Uterus (tissue), 4 donors: Measurements from ENCODE around the gene KCNJ14. TPM values are rescaled to one million over a fixed set of nuclear protein-coding genes. Genes with fewer than 3 reads are reported as not detected.

ENCODE experiments used
- DNase-seq, 2 donors: peaks; one replicate each; pipeline ENCODE4 v3.0.0-alpha.2; 2019 to 2020
- H3K27ac ChIP-seq, 2 donors: fragments of 200-600 bp; sonication (generic); 1 replicate in 1 of 2; 2 replicates in 1 of 2; pipeline ENCODE4 v1.5.1; 2016 to 2018
- H3K27me3 ChIP-seq, 2 donors: fragments of 200-600 bp; sonication (generic); one replicate each; pipeline ENCODE4 v1.5.1; 2018 to 2019; ENCODE audit warnings: control low read depth in 1 of 2
- H3K36me3 ChIP-seq, 2 donors: fragments of 200-600 bp; sonication (generic); one replicate each; pipeline ENCODE4 v1.5.1; 2019; ENCODE audit warnings: control low read depth in 1 of 2
- H3K4me1 ChIP-seq, 2 donors: fragments of 200-600 bp; sonication (generic); one replicate each; pipeline ENCODE4 v1.5.1; 2018 to 2019; ENCODE audit warnings: control low read depth in 1 of 2
- H3K4me3 ChIP-seq, 2 donors: fragments of 200-600 bp; sonication (generic); 1 replicate in 1 of 2; 2 replicates in 1 of 2; pipeline ENCODE4 v1.5.1; 2018 to 2019; ENCODE audit warnings: mild to moderate bottlenecking in 1 of 2
- H3K9me3 ChIP-seq, 2 donors: fragments of 200-600 bp; sonication (generic); one replicate each; pipeline ENCODE4 v1.5.1; 2019; ENCODE audit warnings: control low read depth in 1 of 2
- CTCF ChIP-seq, 4 experiments: fragments of 200-600 bp in 2 of 4; fragments of 450-650 bp in 2 of 4; sonication (generic) in 2 of 4; IDR thresholded peaks; one replicate each; pipeline ENCODE4 v1.5.1; 2016 to 2019; ENCODE audit warnings: antibody characterized with exemption in 4 of 4, mild to moderate bottlenecking in 2 of 4, moderate library complexity in 1 of 4
- POLR2A ChIP-seq, 2 donors: fragments of 450-650 bp; IDR thresholded peaks; one replicate each; pipeline ENCODE4 v1.6.1; 2016; ENCODE audit warnings: antibody characterized with exemption in 2 of 2, mild to moderate bottlenecking in 1 of 2, moderate library complexity in 1 of 2
- intact Hi-C: fragments of 100-400 bp; cut with DNase I; formaldehyde crosslinking; loops from one replicate; pipeline ENCODE4 v1.15.1; 2023; ENCODE audit warnings: low total_unique reads
- total RNA-seq, 4 donors: library from RNA; depleted of rRNA in 3 of 4; stranded (reverse); fragments of >200 nt in 3 of 4; gene quantifications; one replicate each; pipeline versions ENCODE4 v1.1.0 to v1.2.4, GENCODE V29; 2014 to 2023
- donor health status: DM: yes; HTN: yes; CAD: no.

The KCNJ14 gene
- total RNA-seq, 4 donors from 2014 or later = 0.29 to 2.2 (median 1.2) TPM; not detected in 1

GRCh38 chr19:48428670-48429069 is 26.7 kb upstream of the KCNJ14 start:
- Histone ChIP-seq H3K27ac (no peak overlapping the region), H3K27me3 (no peaks in the 10 kb centered on the region), H3K4me3 (no peak overlapping the region), H3K9me3 (no peaks in the 10 kb centered on the region), H3K36me3 (no peaks in the 10 kb centered on the region), H3K4me1 (no peaks in the 10 kb centered on the region)
- DNase-seq = no peak
- TF ChIP-seq CTCF (IDR thresholded peaks at IDR 0.05) (no peak), POLR2A (IDR thresholded peaks at IDR 0.05) (no peak)
- intact Hi-C loops = no loop called here

GRCh38 chr19:48433337-48433736 is 22.0 kb upstream of the KCNJ14 start:
- H3K4me3 ChIP-seq = no peak overlapping the region
- no peaks in the 10 kb centered on the region for H3K4me1 ChIP-seq
- H3K27ac ChIP-seq = no peak overlapping the region
- H3K27me3 ChIP-seq = no peaks in the 10 kb centered on the region
- no peaks in the 10 kb centered on the region for H3K36me3 ChIP-seq
- intact Hi-C loops = no loop called here
- H3K9me3 ChIP-seq = no peaks in the 10 kb centered on the region
- no peak for DNase-seq
- TF ChIP-seq POLR2A (IDR thresholded peaks at IDR 0.05) (no peak), CTCF (IDR thresholded peaks at IDR 0.05) (no peak)

- Histone ChIP-seq H3K4me3 (no peak overlapping the region), H3K27ac (no peak overlapping the region), H3K4me1 (no peaks in the 10 kb centered on the region), H3K27me3 (no peaks in the 10 kb centered on the region), H3K9me3 (no peaks in the 10 kb centered on the region), H3K36me3 (no peaks in the 10 kb centered on the region)
- no peak for DNase-seq
- TF ChIP-seq POLR2A (IDR thresholded peaks at IDR 0.05) (no peak), CTCF (IDR thresholded peaks at IDR 0.05) (no peak)
- intact Hi-C loops = no loop called here
These were observed 18.8 kb upstream of the KCNJ14 start for GRCh38 chr19:48436586-48436985.

GRCh38 chr19:48441360-48442050 is 13.9 kb upstream of the KCNJ14 start:
- no peaks in the 10 kb centered on the region for H3K9me3 ChIP-seq
- DNase-seq = no peak
- H3K36me3 ChIP-seq = no peaks in the 10 kb centered on the region
- H3K27me3 ChIP-seq = peaks cover 0 to 2% of the 10 kb centered on the region in 2 donors
- no peaks in the 10 kb centered on the region for H3K4me1 ChIP-seq
- intact Hi-C loops = loop anchor here (10.0 kb wide), 1 partner anchor 47 kb away; the partner anchor contains the start of genes GRIN2D and KDELR1
- no peak overlapping the region for H3K4me3 ChIP-seq
- TF ChIP-seq CTCF (IDR thresholded peaks at IDR 0.05) (no peak), POLR2A (IDR thresholded peaks at IDR 0.05) (no peak)
- H3K27ac ChIP-seq = no peak overlapping the region

- Histone ChIP-seq H3K9me3 (no peaks in the 10 kb centered on the region), H3K27me3 (peaks cover 0 to 2% of the 10 kb centered on the region in 2 donors), H3K36me3 (no peaks in the 10 kb centered on the region), H3K4me1 (no peaks in the 10 kb centered on the region), H3K4me3 (no peak overlapping the region), H3K27ac (no peak overlapping the region)
- no peak for TF ChIP-seq POLR2A (IDR thresholded peaks at IDR 0.05)
- TF ChIP-seq CTCF (IDR thresholded peaks at IDR 0.05) = no peak
- no peak for DNase-seq
- intact Hi-C loops = loop anchor here (10.0 kb wide), 1 partner anchor 48 kb away; the partner anchor contains the start of genes GRIN2D and KDELR1
These were observed 13.0 kb upstream of the KCNJ14 start for GRCh38 chr19:48442116-48443035.
